Posterior vena cava (tissue), 2 donors: ENCODE measurements around the gene CAPZB. TPM values are rescaled to one million over a fixed set of nuclear protein-coding genes. Genes with fewer than 3 reads are reported as not detected.

Experiments
- DNase-seq: peaks from one replicate; pipeline ENCODE4 v3.0.0-alpha.2; 2020; ENCODE audit warnings: low spot score
- intact Hi-C, 2 donors: fragments of 100-400 bp; cut with DNase I; formaldehyde crosslinking; loops; one replicate each; pipeline versions ENCODE4 v1.14.1 to v1.14.2; 2022 to 2023
- total RNA-seq, 2 donors: library from RNA; stranded (reverse); fragmentation: NEBNext Ultra II Directional; extraction: Animal tissue kit (Norgen Biotek cat#: 25700); gene quantifications; one replicate each; pipeline ENCODE4 v1.2.1, GENCODE V29; 2021
- donor health status: DM: yes; HTN: yes; CAD: no.
- donor health status: DM: yes; HTN: yes; CAD: no.

The CAPZB gene
- total RNA-seq, 2 donors from 2014 or later = 255 to 277 TPM

GRCh38 chr1:19477284-19478249 is 7.8 kb downstream of the CAPZB start:
- peak; percentile 82 for DNase-seq
- intact Hi-C loops = no loop called here

DNA sequence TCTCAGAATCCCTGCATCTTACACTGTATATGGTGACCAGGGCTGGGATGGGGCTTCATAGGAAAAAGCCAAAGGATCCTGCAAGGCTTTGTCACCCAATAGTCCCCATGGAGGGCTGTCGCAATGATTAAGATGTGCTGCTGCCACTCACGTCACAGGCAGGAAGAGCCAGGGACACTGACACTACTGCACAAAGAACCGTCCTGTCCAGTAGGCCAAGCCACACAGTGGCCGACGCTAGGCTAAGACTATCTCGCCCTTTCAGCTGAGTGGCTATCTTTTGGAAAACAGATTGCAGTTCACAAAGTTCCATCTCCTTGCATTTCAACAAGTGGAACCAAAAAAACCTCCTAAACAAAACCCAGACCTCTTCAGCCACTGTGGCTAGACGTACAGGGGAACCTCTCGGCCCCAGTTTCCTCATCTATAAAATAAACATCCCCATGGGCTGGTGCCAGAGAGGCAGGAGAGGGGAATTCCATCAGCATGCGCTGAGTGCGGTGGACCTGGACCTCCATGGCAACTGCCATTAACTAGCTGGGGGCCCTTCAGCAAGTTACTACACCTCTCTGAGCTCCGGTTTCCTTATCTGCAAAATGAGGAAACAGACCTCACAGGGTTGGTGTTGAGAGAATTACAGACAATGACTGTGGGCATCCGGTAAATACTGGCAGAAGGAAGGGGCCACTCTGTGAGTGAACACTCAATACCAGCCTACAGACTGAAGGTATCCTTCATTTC is 8.7 kb downstream of the CAPZB start:
- intact Hi-C loops = no loop called here
- peak; percentile 83 for DNase-seq

GRCh38 chr1:19475296-19475695 is 10.0 kb downstream of the CAPZB start:
- intact Hi-C loops = no loop called here
- no peak for DNase-seq

GRCh38 chr1:19472174-19472573 is 13.2 kb downstream of the CAPZB start:
- intact Hi-C loops = no loop called here
- DNase-seq = no peak

DNA sequence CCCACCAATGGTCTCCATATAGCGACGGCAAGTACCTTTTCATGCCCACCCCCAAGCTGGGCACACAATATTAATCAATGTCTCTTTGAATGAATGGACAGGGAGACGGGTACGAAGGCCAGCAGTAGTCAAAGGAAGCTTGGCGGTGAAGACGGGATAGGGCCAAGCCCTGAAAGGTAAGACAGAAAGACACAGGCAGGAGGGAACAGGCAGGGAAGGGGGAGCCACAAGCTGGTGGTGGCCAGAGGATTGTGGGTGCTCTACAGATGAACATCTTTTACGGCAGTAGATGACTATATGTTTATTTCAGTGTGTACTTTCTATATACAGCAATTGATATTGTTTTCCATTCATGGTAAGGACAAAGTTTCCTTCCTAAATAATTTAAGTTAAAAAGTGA is 16.3 kb downstream of the CAPZB start:
- peak; percentile 18 for DNase-seq
- intact Hi-C loops = no loop called here

GRCh38 chr1:19468397-19468956 is 16.9 kb downstream of the CAPZB start:
- DNase-seq = no peak
- intact Hi-C loops = no loop called here

DNA sequence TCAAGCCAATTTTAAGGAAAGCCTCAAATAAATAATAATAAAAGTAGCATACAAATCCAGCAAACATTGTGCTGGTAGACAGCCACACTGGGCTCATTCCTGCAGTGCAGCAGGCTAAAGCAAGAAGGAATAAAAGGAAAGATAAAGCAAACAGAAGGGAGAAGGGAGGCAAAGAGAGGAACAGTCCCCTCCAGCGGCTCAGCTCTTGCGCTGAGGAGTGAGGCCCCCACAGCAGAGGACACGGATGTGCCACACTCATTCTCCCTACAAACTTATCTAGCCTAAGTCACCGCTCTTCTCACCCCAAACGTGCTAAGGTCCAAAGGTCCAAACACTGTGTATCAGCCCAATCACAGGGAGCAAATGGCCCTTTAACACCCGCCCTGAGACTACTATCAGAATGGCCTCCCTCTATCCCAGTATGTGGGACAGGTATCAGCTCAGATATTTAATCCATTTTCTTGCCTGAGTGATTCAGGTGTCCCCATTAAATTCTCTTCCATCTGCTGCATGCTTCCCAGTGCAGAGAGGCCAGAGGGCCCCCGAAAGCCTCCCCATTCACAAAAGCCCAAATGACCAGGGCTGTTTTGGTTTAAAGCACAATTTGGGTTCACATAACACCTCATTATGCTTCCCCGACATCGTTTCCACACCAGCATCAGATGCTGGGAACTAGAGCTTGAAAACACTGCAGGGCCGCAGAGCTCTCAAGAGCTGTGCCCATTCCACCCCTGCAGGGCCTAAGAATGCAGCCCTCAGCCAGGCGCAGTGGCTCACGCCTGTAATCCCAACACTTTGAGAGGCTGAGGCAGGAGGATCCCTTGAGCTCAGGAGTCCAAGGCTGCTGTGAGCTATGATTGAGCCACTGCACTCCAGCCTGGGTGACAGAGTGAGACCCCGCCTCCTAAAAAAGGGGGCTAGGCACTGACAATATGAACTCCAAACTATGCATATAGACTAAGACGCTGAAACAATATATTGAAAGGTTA is 17.8 kb downstream of the CAPZB start:
- intact Hi-C loops = no loop called here

DNA sequence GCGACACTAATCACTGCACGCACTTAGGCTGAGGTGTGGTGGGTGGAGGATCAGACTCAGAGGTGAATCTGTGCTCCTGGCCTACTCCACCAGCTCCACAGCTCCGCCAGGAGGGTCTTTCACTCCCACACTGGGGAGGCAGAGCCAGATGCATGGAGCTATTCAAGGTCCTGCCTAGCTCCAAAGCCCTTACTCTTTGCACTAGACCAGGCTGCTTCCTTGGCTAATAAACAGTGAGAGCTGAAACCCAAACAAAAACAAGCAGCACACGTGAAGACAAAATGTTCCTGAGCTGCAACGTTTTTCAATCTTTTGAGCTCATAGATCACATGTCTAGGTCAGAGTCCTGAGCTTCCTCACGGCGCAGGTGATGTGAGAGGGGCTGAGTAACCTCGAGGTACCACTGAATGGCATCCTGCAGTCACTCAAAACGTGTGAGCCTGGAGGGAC is 19.2 kb downstream of the CAPZB start:
- DNase-seq = no peak
- intact Hi-C loops = no loop called here

More for the DNA sequence above, 17.8 kb downstream of the CAPZB start:
- no peak for DNase-seq

- DNase-seq = no peak
- intact Hi-C loops = no loop called here
Measured at GRCh38 chr1:19465650-19466049, 19.7 kb downstream of the CAPZB start.

DNA sequence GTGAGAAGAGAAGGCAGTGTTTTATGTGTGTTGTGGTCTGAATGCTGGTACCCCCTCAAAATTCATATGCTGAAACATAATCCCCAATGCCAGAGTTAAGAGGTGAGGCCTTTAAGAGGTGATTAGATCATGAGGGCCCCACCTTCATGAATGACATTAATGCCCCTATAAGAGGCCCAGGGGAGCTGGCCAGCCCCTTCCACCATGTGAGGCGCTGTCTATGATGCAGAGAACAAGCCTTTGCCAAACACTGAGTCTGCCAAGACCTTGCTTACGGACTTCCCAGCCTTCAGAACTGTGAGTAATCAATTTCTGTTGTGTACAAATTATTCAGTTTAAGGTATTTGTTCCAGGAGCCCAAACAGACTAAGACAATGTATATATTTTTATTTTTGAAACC is 20.2 kb downstream of the CAPZB start:
- intact Hi-C loops = no loop called here
- DNase-seq = no peak

DNA sequence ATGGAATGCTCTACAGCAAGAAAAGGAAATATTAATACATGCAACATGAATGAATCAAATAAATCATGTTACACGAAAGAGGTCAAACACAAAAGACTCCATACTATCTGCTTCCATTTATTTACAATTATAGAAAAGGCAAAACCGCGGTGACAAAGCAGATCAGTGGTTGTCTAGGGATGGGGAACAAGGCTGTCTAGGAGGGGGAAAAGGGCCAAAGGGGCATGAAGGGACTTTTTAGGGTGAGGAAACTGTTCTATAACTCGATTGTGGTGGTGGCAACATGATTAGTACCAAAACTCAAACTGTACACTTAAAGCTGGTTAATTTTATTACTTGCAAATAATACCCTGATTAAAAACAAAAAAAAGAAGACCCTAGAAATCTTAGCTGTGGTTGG is 20.6 kb downstream of the CAPZB start:
- intact Hi-C loops = no loop called here

GRCh38 chr1:19463504-19463803 is 21.9 kb downstream of the CAPZB start:
- DNase-seq = no peak
- intact Hi-C loops = no loop called here

More for the DNA sequence above, 20.6 kb downstream of the CAPZB start:
- DNase-seq = no peak

GRCh38 chr1:19462781-19463503 is 22.4 kb downstream of the CAPZB start:
- DNase-seq = no peak
- intact Hi-C loops = no loop called here

DNA sequence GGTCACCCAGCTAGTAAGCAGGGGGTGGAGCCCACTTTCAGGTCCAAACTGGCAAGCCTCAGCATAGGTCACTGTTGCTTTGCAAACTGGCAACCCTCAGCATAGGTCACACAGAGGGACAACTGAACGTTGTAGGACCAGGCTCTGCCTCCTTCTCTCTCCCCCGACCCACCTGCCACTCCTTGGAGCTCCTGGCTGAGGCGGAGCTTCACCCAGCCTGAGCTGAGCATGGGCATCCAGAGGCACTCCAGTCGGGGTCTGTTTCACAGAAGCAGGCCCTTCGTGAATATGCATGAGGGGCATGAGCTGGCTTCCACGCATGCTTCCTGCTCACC is 24.2 kb downstream of the CAPZB start:
- intact Hi-C loops = no loop called here
- DNase-seq = peak; percentile 20

DNA sequence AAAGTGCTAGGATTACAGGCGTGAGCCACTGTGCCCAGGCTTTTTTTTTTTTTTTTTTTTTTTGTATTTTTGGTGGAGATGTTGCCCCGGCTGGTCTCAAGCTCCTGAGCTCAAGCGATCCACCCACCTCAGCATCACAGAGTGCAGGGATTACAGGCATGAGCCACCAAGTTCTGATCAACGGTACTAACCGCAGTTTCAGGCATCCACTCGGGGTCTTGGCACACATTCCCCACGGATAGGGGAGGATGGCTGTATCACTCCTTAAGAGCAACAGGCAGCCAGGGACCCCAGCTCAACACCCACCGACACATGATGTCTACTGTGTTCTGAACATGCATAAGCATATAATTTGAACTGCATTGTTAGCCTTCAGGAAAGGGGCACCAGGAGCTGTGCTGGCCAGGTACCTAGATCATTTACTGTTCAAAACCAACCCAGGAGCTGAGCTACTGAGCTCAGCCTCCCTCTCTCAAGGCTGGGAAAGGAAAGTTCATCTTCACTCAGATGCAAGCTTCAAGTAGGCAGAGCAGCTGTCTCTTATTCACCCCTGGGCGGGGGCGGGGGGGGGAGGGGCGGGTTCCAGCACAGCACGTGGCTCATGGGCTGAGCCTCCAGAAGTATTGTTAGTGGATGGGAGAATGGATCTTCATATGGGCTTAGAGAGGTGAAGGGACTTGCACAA is 24.7 kb downstream of the CAPZB start:
- intact Hi-C loops = no loop called here
- DNase-seq = no peak

DNA sequence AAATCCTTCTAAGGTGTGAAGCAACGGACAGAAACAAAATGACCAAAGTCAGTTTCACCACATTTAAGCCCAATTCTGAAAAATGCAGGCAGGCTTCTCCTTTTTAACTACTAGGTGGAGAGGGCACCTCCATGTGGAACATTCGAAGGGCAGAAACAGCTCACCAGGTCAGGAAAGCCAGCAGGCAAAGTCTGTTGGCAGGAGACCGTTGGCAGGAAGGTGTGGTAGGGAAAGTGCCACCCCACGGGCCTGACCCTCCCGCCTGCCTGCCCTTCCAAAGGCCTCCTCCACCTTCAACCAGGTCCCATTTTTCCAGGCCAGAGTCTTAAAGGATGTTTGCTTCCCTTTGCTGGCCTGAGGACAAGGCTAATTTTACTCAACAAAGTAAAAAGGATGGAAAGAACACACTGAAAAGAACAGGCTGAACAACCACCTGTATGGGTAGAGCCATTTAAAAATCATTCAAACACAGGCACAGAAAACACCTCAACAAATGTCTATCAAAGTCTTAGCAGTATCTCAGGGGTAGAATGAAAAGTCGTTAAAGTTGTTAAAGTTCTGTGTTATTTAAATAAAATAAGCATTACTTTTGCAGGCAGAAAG is 26.4 kb downstream of the CAPZB start:
- intact Hi-C loops = no loop called here

GRCh38 chr1:19457607-19458006 is 27.7 kb downstream of the CAPZB start:
- intact Hi-C loops = no loop called here

More for the DNA sequence above, 26.4 kb downstream of the CAPZB start:
- peak; percentile 62 for DNase-seq

More at GRCh38 chr1:19457607-19458006, 27.7 kb downstream of the CAPZB start:
- DNase-seq = no peak
